Measurements from ENCODE around the gene OSBPL3. TPM values are rescaled to one million over a fixed set of nuclear protein-coding genes. Genes with fewer than 3 reads are reported as not detected.
A peak's percentile ranks its signal among the peaks of the same experiment; 100 is the strongest.

Gene OSBPL3
- polyA plus RNA-seq, 1 of the 3 experiments (the other 2 are of a cell fraction) = 23.2 TPM

GRCh38 chr7:24827589-24827988 is 152.4 kb downstream of the OSBPL3 start (continued):
- no peak for TF ChIP-seq EZH2phosphoT487 (IDR thresholded peaks at IDR 0.05; ENCODE audit: borderline replicate concordance, low read depth)

DNA sequence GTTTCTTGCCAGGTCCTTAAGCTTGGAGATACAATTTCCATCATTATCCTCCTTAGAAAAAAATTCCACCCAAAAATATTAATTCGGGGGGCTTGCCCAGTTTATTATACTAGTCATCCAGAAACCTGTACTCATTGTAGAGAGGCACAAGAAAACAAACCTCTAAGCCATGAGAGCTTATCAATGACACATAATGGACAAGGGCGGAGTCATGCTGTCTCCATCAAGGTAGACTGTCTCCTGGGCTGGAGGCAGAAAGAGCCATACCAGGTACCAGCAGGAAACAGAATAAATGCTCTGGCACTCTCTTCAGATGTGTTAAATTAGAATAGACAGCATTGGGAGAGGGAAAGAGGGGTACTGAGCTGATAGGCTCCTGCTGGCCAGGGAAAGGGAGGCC is 153.0 kb downstream of the OSBPL3 start:
- Histone ChIP-seq H3K27ac (ENCODE audit: low read depth in 2 of 2, low read length in 1 of 2) (peak overlapping the region; percentile 12 to 95; a peak in 3 of 4 replicates), H4K20me1 (ENCODE audit: insufficient read depth) (no peaks in the 10 kb centered on the region), H3K36me3 (replicated peaks in 1 of 2; ENCODE audit: control insufficient read depth in 1 of 2, insufficient read depth in 2 of 2, low read length in 1 of 2) (peaks cover 11 to 22% of the 10 kb centered on the region in 2 experiments), H3K4me1 (ENCODE audit: control insufficient read depth in 1 of 2, insufficient read depth in 2 of 2, low read depth in 1 of 2, low read length in 1 of 2) (peaks cover 24 to 60% of the 10 kb centered on the region in 2 experiments), H3K9me3 (no peaks in the 10 kb centered on the region), H3K27me3 (ENCODE audit: insufficient read depth) (no peaks in the 10 kb centered on the region), H3K4me3 (ENCODE audit: low read depth in 2 of 2, low read length in 1 of 2) (no peak overlapping the region), H3K4me2 (peak overlapping the region; percentile 35), H3K79me2 (ENCODE audit: insufficient read depth) (peaks cover 4% of the 10 kb centered on the region; the same call in 1 of the 2 replicates), H3F3A (replicated peaks; ENCODE audit: insufficient read depth) (peaks cover 58% of the 10 kb centered on the region), H2AFZ (ENCODE audit: low read depth) (no peak overlapping the region), H3K9ac (peak overlapping the region; percentile 35; the same call in 1 of the 2 replicates), H3K9me2 (no peaks in the 10 kb centered on the region)
- ChIA-PET CTCF (interaction anchor here (1.0 to 4.9 kb wide), 8 partner anchors 14 to 271 kb away, joined by 3 to 34 read pairs (median 16); partner anchors contain the start of gene OSBPL3), POLR2A (no interaction called here)
- no peak for DNase-seq
- WGBS (ENCODE audit: low lambda C conversion rate) = 97% methylated on average over 2 of the region's 2 CpGs
- TF ChIP-seq MXI1 (IDR thresholded peaks at IDR 0.05; ENCODE audit: low read depth, low read length) = no peak

GRCh38 chr7:24826662-24827020 is 153.3 kb downstream of the OSBPL3 start:
- DNase-seq = no peak
- ChIA-PET CTCF (interaction anchor here (1.0 to 4.9 kb wide), 8 partner anchors 14 to 272 kb away, joined by 3 to 34 read pairs (median 16); partner anchors contain the start of gene OSBPL3), POLR2A (no interaction called here)
- Histone ChIP-seq H2AFZ (ENCODE audit: low read depth) (no peak overlapping the region), H3K4me1 (ENCODE audit: control insufficient read depth in 1 of 2, insufficient read depth in 2 of 2, low read depth in 1 of 2, low read length in 1 of 2) (peaks cover 24 to 62% of the 10 kb centered on the region in 2 experiments), H3K9ac (peak overlapping the region; percentile 35; the same call in 1 of the 2 replicates), H3K79me2 (ENCODE audit: insufficient read depth) (peaks cover 4% of the 10 kb centered on the region; the same call in 1 of the 2 replicates), H3K27ac (ENCODE audit: low read depth in 2 of 2, low read length in 1 of 2) (peak overlapping the region; percentile 72 to 95), H3K9me3 (no peaks in the 10 kb centered on the region), H3K36me3 (replicated peaks in 1 of 2; ENCODE audit: control insufficient read depth in 1 of 2, insufficient read depth in 2 of 2, low read length in 1 of 2) (peaks cover 11 to 22% of the 10 kb centered on the region in 2 experiments), H3K27me3 (ENCODE audit: insufficient read depth) (no peaks in the 10 kb centered on the region), H3K4me3 (ENCODE audit: low read depth in 2 of 2, low read length in 1 of 2) (no peak overlapping the region), H4K20me1 (ENCODE audit: insufficient read depth) (no peaks in the 10 kb centered on the region), H3K4me2 (peak overlapping the region; percentile 35), H3F3A (replicated peaks; ENCODE audit: insufficient read depth) (peaks cover 58% of the 10 kb centered on the region), H3K9me2 (no peaks in the 10 kb centered on the region)
- WGBS (ENCODE audit: low lambda C conversion rate) = 73% methylated on average over 7 of the region's 7 CpGs
- no peak for TF ChIP-seq FOSL2 (IDR thresholded peaks at IDR 0.05; ENCODE audit: borderline replicate concordance, low read depth)
- TF ChIP-seq, protein P1, sequence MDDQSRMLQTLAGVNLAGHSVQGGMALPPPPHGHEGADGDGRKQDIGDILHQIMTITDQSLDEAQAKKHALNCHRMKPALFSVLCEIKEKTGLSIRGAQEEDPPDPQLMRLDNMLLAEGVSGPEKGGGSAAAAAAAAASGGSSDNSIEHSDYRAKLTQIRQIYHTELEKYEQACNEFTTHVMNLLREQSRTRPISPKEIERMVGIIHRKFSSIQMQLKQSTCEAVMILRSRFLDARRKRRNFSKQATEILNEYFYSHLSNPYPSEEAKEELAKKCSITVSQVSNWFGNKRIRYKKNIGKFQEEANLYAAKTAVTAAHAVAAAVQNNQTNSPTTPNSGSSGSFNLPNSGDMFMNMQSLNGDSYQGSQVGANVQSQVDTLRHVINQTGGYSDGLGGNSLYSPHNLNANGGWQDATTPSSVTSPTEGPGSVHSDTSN (IDR thresholded peaks at IDR 0.05) = peak; percentile 25; the same call in 1 of the 2 replicates
- no peak for TF ChIP-seq GABPA (IDR thresholded peaks at IDR 0.05; ENCODE audit: low read depth)

GRCh38 chr7:24825931-24826661 is 153.9 kb downstream of the OSBPL3 start:
- Histone ChIP-seq H3K4me1 (ENCODE audit: control insufficient read depth in 1 of 2, insufficient read depth in 2 of 2, low read depth in 1 of 2, low read length in 1 of 2) (peaks cover 24 to 60% of the 10 kb centered on the region in 2 experiments), H3K27me3 (ENCODE audit: insufficient read depth) (no peaks in the 10 kb centered on the region), H3K9ac (peak overlapping the region; percentile 35; the same call in 1 of the 2 replicates), H3K36me3 (replicated peaks in 1 of 2; ENCODE audit: control insufficient read depth in 1 of 2, insufficient read depth in 2 of 2, low read length in 1 of 2) (peaks cover 11 to 22% of the 10 kb centered on the region in 2 experiments), H2AFZ (ENCODE audit: low read depth) (no peak overlapping the region), H3K4me2 (peak overlapping the region; percentile 35), H4K20me1 (ENCODE audit: insufficient read depth) (no peaks in the 10 kb centered on the region), H3F3A (replicated peaks; ENCODE audit: insufficient read depth) (peaks cover 57% of the 10 kb centered on the region), H3K27ac (ENCODE audit: low read depth in 2 of 2, low read length in 1 of 2) (peak overlapping the region; percentile 72 to 95; a peak in 3 of 4 replicates), H3K9me2 (no peaks in the 10 kb centered on the region), H3K79me2 (ENCODE audit: insufficient read depth) (peaks cover 4% of the 10 kb centered on the region; the same call in 1 of the 2 replicates), H3K4me3 (ENCODE audit: low read depth in 2 of 2, low read length in 1 of 2) (no peak overlapping the region), H3K9me3 (no peaks in the 10 kb centered on the region)
- DNase-seq = no peak
- ChIA-PET POLR2A (no interaction called here), CTCF (interaction anchor here (1.3 to 4.9 kb wide), 7 partner anchors 13 to 272 kb away, joined by 3 to 34 read pairs (median 18); partner anchors contain the start of gene OSBPL3)
- 51% methylated on average over 6 of the region's 6 CpGs for WGBS (ENCODE audit: low lambda C conversion rate)
- TF ChIP-seq NFIC (IDR thresholded peaks at IDR 0.05; ENCODE audit: borderline replicate concordance) (peak; percentile 72), FOXM1 (IDR thresholded peaks at IDR 0.05; ENCODE audit: low read depth) (no peak), POLR2AphosphoS5 (IDR thresholded peaks at IDR 0.05; ENCODE audit: low read depth, low read length) (no peak), RFX5 (IDR thresholded peaks at IDR 0.05; ENCODE audit: low read length) (no peak), CTCF (IDR thresholded peaks at IDR 0.05) (no peak), YY1 (IDR thresholded peaks at IDR 0.05; ENCODE audit: low read depth) (no peak), TEAD4 (IDR thresholded peaks at IDR 0.05; ENCODE audit: borderline replicate concordance, insufficient read depth) (peak; percentile 70; the same call in 1 of the 2 replicates), RCOR1 (IDR thresholded peaks at IDR 0.05; ENCODE audit: low read length) (no peak), GABPA (IDR thresholded peaks at IDR 0.05; ENCODE audit: low read depth) (no peak), FOSL2 (IDR thresholded peaks at IDR 0.05; ENCODE audit: borderline replicate concordance, low read depth) (peak; percentile 85)
- TF ChIP-seq, protein P2, sequence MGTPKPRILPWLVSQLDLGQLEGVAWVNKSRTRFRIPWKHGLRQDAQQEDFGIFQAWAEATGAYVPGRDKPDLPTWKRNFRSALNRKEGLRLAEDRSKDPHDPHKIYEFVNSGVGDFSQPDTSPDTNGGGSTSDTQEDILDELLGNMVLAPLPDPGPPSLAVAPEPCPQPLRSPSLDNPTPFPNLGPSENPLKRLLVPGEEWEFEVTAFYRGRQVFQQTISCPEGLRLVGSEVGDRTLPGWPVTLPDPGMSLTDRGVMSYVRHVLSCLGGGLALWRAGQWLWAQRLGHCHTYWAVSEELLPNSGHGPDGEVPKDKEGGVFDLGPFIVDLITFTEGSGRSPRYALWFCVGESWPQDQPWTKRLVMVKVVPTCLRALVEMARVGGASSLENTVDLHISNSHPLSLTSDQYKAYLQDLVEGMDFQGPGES (IDR thresholded peaks at IDR 0.05; ENCODE audit: low read depth, low read length) = no peak

Measured in SK-N-SH (cell line).